Astrocyte (in vitro differentiated cells and primary cell): Measurements from ENCODE around the gene ATP11C. TPM values are rescaled to one million over a fixed set of nuclear protein-coding genes. Genes with fewer than 3 reads are reported as not detected.

Experiments used
- DNase-seq: peaks from one replicate; pipeline ENCODE4 v3.0.0-alpha.2; 2010; ENCODE audit warnings: low read depth
- FAIRE-seq: peaks from 2 replicates; lab custom pipeline; 2011; peaks lifted over from hg19 to GRCh38; lab: Jason Lieb, UNC
- H2AFZ ChIP-seq: 2 replicates; pipeline ENCODE4 v1.6.0; 2012; ENCODE audit warnings: low read depth, low read length, inconsistent platforms
- H3K27ac ChIP-seq: 2 replicates; pipeline ENCODE4 v1.5.1; 2011; ENCODE audit warnings: low read depth, low read length, inconsistent platforms
- H3K27me3 ChIP-seq: 2 replicates; pipeline ENCODE4 v1.6.0; 2011; ENCODE audit warnings: low read length, inconsistent platforms; ENCODE audit not compliant: insufficient read depth
- H3K36me3 ChIP-seq: 2 replicates; pipeline ENCODE4 v1.5.1; 2011; ENCODE audit warnings: low read length, inconsistent platforms; ENCODE audit not compliant: insufficient read depth
- H3K4me1 ChIP-seq: 2 replicates; pipeline ENCODE4 v1.5.1; 2011; ENCODE audit warnings: low read length, inconsistent platforms; ENCODE audit not compliant: insufficient read depth
- H3K4me2 ChIP-seq: 2 replicates; pipeline ENCODE4 v1.6.0; 2012; ENCODE audit warnings: low read length, inconsistent platforms
- H3K4me3 ChIP-seq: 2 replicates; pipeline ENCODE4 v1.5.1; 2011; ENCODE audit warnings: low read depth, mild to moderate bottlenecking, low read length, inconsistent platforms; ENCODE audit not compliant: insufficient read depth
- H3K79me2 ChIP-seq: 2 replicates; pipeline ENCODE4 v1.6.0; 2012; ENCODE audit warnings: mild to moderate bottlenecking, low read length, inconsistent platforms; ENCODE audit not compliant: insufficient read depth
- H3K9ac ChIP-seq: 2 replicates; pipeline ENCODE4 v1.6.0; 2012; ENCODE audit warnings: mild to moderate bottlenecking, low read length, inconsistent platforms
- H3K9me3 ChIP-seq: 2 replicates; pipeline ENCODE4 v1.5.1; 2012; ENCODE audit warnings: low read depth, mild to moderate bottlenecking, low read length, inconsistent platforms; ENCODE audit not compliant: insufficient read depth
- H4K20me1 ChIP-seq: 2 replicates; pipeline ENCODE4 v1.6.0; 2012; ENCODE audit warnings: low read length, inconsistent platforms; ENCODE audit not compliant: insufficient read depth
- H3K27ac Mint-ChIP-seq: one replicate; pipeline ENCODE4 v1.8.0; 2021; ENCODE audit warnings: mild to moderate bottlenecking, mixed read lengths; ENCODE audit not compliant: unreplicated experiment
- H3K27me3 Mint-ChIP-seq: one replicate; pipeline ENCODE4 v1.8.0; 2021; ENCODE audit warnings: low read depth, mixed read lengths; ENCODE audit not compliant: unreplicated experiment
- H3K36me3 Mint-ChIP-seq: one replicate; pipeline ENCODE4 v1.8.0; 2021; ENCODE audit warnings: low read depth, mixed read lengths; ENCODE audit not compliant: unreplicated experiment
- H3K4me1 Mint-ChIP-seq: one replicate; pipeline ENCODE4 v1.8.0; 2021; ENCODE audit warnings: low read depth, mixed read lengths; ENCODE audit not compliant: unreplicated experiment
- H3K4me3 Mint-ChIP-seq: one replicate; pipeline ENCODE4 v1.8.0; 2021; ENCODE audit warnings: mild to moderate bottlenecking, moderate library complexity, mixed read lengths; ENCODE audit not compliant: unreplicated experiment
- H3K9me3 Mint-ChIP-seq: one replicate; pipeline ENCODE4 v1.8.0; 2021; ENCODE audit warnings: mild to moderate bottlenecking, mixed read lengths; ENCODE audit not compliant: unreplicated experiment
- CTCF ChIP-seq: IDR thresholded peaks from 2 replicates; pipeline ENCODE4 v1.5.1; 2011; ENCODE audit warnings: low read depth, mild to moderate bottlenecking, inconsistent platforms, low read length, moderate library complexity; ENCODE audit not compliant: insufficient read depth
- EZH2 ChIP-seq: IDR thresholded peaks from 2 replicates; pipeline ENCODE4 v1.6.1; 2012; ENCODE audit warnings: mild to moderate bottlenecking, low read length, inconsistent platforms; ENCODE audit not compliant: insufficient read depth
- total RNA-seq: library from RNA; stranded (reverse); gene quantifications from 2 replicates; pipeline ENCODE4 v1.2.1, GENCODE V29; 2021

The ATP11C gene
- total RNA-seq, 1 donor from 2014 or later, result 24.6 TPM

DNA sequence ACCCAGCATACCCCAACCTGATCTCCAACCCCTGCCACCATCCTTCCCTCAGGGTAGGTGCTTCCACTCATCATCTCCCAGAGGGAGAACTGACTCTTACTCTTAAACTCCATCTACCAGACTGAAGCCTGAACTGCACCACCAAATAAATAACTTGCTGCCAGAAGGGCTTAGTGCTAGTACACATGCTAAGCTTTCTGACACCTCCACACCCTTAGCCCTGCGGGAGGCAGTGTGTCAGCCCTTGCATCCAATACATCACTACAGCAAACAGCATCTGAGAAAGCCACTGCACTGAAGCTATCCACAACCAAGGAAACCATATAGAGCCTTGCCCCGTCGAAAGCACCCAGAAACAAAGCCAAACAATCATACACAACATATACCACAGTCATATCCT is 156.3 kb downstream of the ATP11C start:
- Histone ChIP-seq H3K27ac (no peak overlapping the region), H3K9me3 (no peaks in the 10 kb centered on the region), H3K9ac (no peak overlapping the region), H3K79me2 (no peaks in the 10 kb centered on the region), H3K4me3 (no peak overlapping the region), H3K27me3 (no peaks in the 10 kb centered on the region), H4K20me1 (no peaks in the 10 kb centered on the region), H3K36me3 (no peaks in the 10 kb centered on the region), H2AFZ (no peak overlapping the region), H3K4me1 (no peaks in the 10 kb centered on the region), H3K4me2 (no peak overlapping the region)
- DNase-seq, result no peak
- no peak for FAIRE-seq
- H3K36me3 Mint-ChIP-seq, result peaks cover 6% of the 10 kb centered on the region
- H3K27me3 Mint-ChIP-seq, result no peaks in the 10 kb centered on the region
- H3K4me3 Mint-ChIP-seq, result no peak overlapping the region
- H3K4me1 Mint-ChIP-seq, result no peaks in the 10 kb centered on the region
- H3K9me3 Mint-ChIP-seq, result peaks cover 2% of the 10 kb centered on the region
- no peak overlapping the region for H3K27ac Mint-ChIP-seq
- TF ChIP-seq EZH2, result no peak
- no peak for TF ChIP-seq CTCF

- Histone ChIP-seq H3K4me3 (no peak overlapping the region), H3K27me3 (no peaks in the 10 kb centered on the region), H3K79me2 (no peaks in the 10 kb centered on the region), H4K20me1 (no peaks in the 10 kb centered on the region), H3K4me2 (no peak overlapping the region), H3K9ac (no peak overlapping the region), H3K36me3 (no peaks in the 10 kb centered on the region), H3K9me3 (no peaks in the 10 kb centered on the region), H3K27ac (no peak overlapping the region), H3K4me1 (no peaks in the 10 kb centered on the region), H2AFZ (no peak overlapping the region)
- Mint-ChIP-seq H3K27me3 (no peaks in the 10 kb centered on the region), H3K9me3 (peaks cover 2% of the 10 kb centered on the region), H3K4me3 (no peak overlapping the region), H3K36me3 (peaks cover 11% of the 10 kb centered on the region), H3K27ac (no peak overlapping the region), H3K4me1 (no peaks in the 10 kb centered on the region)
- DNase-seq, result no peak
- TF ChIP-seq EZH2 (no peak), CTCF (no peak)
- no peak for FAIRE-seq
These were observed 162.5 kb downstream of the ATP11C start for GRCh38 chrX:139770366-139770765.

GRCh38 chrX:139766545-139766983 is 166.3 kb downstream of the ATP11C start:
- Histone ChIP-seq H3K4me1 (no peaks in the 10 kb centered on the region), H3K4me2 (no peak overlapping the region), H3K27ac (no peak overlapping the region), H4K20me1 (no peaks in the 10 kb centered on the region), H3K27me3 (no peaks in the 10 kb centered on the region), H3K4me3 (no peak overlapping the region), H3K9me3 (no peaks in the 10 kb centered on the region), H3K36me3 (no peaks in the 10 kb centered on the region), H3K79me2 (no peaks in the 10 kb centered on the region), H3K9ac (no peak overlapping the region), H2AFZ (no peak overlapping the region)
- H3K27me3 Mint-ChIP-seq, result no peaks in the 10 kb centered on the region
- no peaks in the 10 kb centered on the region for H3K4me1 Mint-ChIP-seq
- peaks cover 5% of the 10 kb centered on the region for H3K36me3 Mint-ChIP-seq
- DNase-seq (no peak), FAIRE-seq (peak; percentile 94)
- H3K4me3 Mint-ChIP-seq, result no peak overlapping the region
- H3K9me3 Mint-ChIP-seq, result no peaks in the 10 kb centered on the region
- no peak overlapping the region for H3K27ac Mint-ChIP-seq
- no peak for TF ChIP-seq EZH2
- no peak for TF ChIP-seq CTCF
